Stimulated activated CD4-positive, alpha-beta T cell treated with anti-CD3 and anti-CD28 coated beads, Interleukin-12 subunit alpha, Interleukin-12 subunit beta, amount 100 ng/mL, for 4 hours (primary cell): ENCODE data around the gene BRI3BP.
"Not testable (repeated sequence)": the region's sequence is repeated elsewhere in the genome, so short reads cannot be mapped to it uniquely, and the experiment has no call there.

ENCODE experiments used
- DNase-seq: peaks from one replicate; pipeline ENCODE4 v3.0.0-alpha.2; 2020

BRI3BP gene

GRCh38 chr12:125070112-125070511 lies 76.7 kb downstream of the BRI3BP start:
- DNase-seq, result no peak

- DNase-seq, result no peak
Observed at GRCh38 chr12:125070661-125071390, 77.4 kb downstream of the BRI3BP start.

- no peak for DNase-seq
Observed at GRCh38 chr12:125071456-125071855, 78.0 kb downstream of the BRI3BP start.

GRCh38 chr12:125072496-125072895 lies 79.1 kb downstream of the BRI3BP start:
- DNase-seq, result no peak

- DNase-seq, result not testable (repeated sequence)
Observed at GRCh38 chr12:125074294-125074693, 80.8 kb downstream of the BRI3BP start.

- no peak for DNase-seq
Observed at GRCh38 chr12:125076103-125076502, 82.7 kb downstream of the BRI3BP start.

GRCh38 chr12:125079084-125079483 lies 85.6 kb downstream of the BRI3BP start:
- DNase-seq, result no peak

GRCh38 chr12:125079648-125080645 lies 86.5 kb downstream of the BRI3BP start:
- no peak for DNase-seq
